Ovary (tissue), 3 donors: Measurements from ENCODE around the gene ZNF229.
"Not testable (repeated sequence)": the region's sequence is repeated elsewhere in the genome, so short reads cannot be mapped to it uniquely, and the experiment has no call there.

Experiments used
- EP300 ChIP-seq: sonication (generic); formaldehyde crosslinking; IDR thresholded peaks from one replicate; pipeline ENCODE4 v1.6.1; 2017; ENCODE audit warnings: antibody characterized with exemption
- POLR2A ChIP-seq: fragments of 450-650 bp; IDR thresholded peaks from one replicate; pipeline ENCODE4 v1.6.1; 2017; ENCODE audit warnings: antibody characterized with exemption, mild to moderate bottlenecking, moderate library complexity
- TF ChIP-seq, protein P1 (sequence below), 3 donors: fragments of 450-650 bp in 2 of 3; fragments of 200-600 bp in 1 of 3; IDR thresholded peaks; one replicate each; pipeline versions ENCODE4 v1.5.1 to v1.8.0; 2016 to 2022; ENCODE audit warnings: antibody characterized with exemption in 3 of 3, mild to moderate bottlenecking in 1 of 3
- donor health status: DM: no; HTN: no; CAD: no.

GRCh38 chr19:44456016-44456415, 7.7 kb upstream of the ZNF229 start:
- TF ChIP-seq, protein P1, sequence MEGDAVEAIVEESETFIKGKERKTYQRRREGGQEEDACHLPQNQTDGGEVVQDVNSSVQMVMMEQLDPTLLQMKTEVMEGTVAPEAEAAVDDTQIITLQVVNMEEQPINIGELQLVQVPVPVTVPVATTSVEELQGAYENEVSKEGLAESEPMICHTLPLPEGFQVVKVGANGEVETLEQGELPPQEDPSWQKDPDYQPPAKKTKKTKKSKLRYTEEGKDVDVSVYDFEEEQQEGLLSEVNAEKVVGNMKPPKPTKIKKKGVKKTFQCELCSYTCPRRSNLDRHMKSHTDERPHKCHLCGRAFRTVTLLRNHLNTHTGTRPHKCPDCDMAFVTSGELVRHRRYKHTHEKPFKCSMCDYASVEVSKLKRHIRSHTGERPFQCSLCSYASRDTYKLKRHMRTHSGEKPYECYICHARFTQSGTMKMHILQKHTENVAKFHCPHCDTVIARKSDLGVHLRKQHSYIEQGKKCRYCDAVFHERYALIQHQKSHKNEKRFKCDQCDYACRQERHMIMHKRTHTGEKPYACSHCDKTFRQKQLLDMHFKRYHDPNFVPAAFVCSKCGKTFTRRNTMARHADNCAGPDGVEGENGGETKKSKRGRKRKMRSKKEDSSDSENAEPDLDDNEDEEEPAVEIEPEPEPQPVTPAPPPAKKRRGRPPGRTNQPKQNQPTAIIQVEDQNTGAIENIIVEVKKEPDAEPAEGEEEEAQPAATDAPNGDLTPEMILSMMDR (IDR thresholded peaks at IDR 0.05) = not testable (repeated sequence)
- TF ChIP-seq EP300, POLR2A: not testable (repeated sequence)
